ENCODE results near the gene ATF3.
A peak's percentile ranks its signal among the peaks of the same experiment; 100 is the strongest.
"Not testable (repeated sequence)": the region's sequence is repeated elsewhere in the genome, so short reads cannot be mapped to it uniquely, and the experiment has no call there.

Gene ATF3

DNA sequence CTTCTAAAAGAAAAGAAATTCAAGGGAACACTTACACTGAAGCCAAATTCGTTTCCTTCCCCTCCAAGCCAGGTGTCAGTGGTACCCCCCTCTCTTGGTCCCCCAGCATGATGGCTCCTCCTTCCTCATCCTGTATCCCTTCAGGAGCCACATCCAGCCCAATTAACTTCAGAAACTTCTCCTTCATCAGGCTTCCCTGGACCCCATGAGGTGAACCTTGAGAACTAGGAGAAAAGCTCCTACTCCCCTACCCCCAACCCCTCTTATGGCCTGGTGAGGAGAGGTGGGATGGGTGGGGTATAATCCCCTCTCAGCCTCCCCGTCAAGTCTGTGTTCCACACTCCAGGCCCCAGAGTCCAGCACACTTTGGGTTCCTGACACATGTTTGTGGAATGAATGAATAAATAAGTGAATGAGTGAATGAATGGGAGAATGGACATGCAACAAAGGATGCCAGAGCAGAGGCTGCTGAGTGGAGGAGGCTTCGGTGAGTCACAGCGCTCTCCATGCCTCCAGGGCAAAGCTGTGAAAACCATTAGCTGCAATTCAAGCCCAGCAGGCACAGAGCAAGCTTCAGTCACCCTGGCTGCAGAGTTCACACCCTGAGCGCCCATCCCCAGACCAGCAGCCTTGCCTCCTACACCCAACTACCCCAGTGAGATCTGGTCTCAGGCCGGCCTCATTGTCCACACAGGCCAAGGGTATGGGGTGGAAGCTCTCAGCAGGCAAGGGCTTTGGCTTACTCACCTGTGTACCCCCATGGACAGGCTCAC is 47.3 kb downstream of the ATF3 start:
- no peak for DNase-seq

DNA sequence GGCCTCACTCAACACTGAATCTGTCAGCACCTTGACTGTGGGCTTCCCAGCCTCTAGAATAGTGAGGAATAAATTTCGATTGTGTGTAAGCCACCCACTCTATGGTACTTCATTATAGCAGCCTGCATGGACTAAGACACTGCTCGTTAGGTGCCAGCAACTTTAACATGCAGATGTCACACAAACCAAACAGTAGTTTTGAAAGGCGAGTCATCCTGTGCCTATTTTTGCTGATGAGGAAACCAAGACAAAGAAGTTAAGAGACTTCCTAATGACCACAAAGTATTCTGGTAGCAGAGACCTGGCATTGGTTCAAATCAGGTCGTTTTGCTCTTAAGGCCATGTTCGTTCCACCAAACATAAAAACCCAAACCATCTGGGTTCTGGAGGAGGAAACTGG is 48.2 kb downstream of the ATF3 start:
- no peak for DNase-seq

DNA sequence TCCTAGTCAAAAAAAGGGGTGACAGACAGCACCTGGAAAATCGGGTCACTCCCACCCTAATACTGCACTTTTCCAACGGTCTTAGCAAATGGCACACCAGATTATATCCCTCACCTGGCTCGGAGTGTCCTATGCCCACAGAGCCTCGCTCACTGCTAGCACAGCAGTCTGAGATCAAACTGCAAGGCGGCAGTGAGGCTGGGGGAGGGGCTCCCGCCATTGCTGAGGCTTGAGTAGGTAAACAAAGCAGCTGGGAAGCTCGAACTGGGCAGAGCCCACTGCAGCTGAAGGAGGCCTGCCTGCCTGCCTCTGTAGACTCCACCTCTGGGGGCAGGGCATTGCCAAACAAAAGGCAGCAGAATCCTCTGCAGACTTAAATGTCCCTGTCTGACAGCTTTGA is 49.7 kb downstream of the ATF3 start:
- not testable (repeated sequence) for DNase-seq

DNA sequence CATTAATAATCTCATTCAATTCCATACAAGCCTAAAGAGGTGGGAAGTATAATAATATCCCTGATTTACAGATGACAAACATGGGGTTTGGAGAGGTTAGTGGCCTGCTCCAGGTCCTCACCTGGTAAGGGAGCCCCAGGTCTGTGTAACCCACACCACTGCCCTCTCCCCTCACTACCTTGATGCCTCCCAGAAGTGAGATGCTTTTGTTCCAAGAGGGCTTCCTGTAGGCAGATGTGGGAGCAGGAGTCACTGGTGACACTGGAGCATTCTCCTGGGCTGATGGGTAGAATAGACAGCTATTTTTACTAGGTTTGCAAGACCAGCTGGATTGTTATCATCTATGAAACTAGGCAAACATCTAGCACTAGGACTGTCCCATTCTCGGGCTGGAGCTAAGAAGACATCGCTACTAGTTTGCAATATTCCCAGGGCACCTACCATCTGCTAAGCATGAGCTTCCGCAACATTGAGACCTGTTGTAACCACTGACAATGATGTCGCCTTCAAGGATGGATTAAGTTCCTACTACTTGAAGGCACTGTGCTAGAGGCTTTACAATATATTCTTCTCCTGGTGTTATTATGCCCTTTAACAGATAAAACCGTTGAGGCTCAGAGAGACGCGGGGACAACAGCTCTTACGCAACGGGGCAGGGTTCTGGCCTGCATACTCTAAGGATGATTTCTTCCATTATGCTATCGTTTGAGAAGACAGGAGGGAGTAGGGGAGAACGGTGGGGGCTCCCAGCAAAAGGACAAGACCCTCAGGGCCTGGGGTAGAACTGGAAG is 56.0 kb downstream of the ATF3 start:
- no peak for DNase-seq

DNA sequence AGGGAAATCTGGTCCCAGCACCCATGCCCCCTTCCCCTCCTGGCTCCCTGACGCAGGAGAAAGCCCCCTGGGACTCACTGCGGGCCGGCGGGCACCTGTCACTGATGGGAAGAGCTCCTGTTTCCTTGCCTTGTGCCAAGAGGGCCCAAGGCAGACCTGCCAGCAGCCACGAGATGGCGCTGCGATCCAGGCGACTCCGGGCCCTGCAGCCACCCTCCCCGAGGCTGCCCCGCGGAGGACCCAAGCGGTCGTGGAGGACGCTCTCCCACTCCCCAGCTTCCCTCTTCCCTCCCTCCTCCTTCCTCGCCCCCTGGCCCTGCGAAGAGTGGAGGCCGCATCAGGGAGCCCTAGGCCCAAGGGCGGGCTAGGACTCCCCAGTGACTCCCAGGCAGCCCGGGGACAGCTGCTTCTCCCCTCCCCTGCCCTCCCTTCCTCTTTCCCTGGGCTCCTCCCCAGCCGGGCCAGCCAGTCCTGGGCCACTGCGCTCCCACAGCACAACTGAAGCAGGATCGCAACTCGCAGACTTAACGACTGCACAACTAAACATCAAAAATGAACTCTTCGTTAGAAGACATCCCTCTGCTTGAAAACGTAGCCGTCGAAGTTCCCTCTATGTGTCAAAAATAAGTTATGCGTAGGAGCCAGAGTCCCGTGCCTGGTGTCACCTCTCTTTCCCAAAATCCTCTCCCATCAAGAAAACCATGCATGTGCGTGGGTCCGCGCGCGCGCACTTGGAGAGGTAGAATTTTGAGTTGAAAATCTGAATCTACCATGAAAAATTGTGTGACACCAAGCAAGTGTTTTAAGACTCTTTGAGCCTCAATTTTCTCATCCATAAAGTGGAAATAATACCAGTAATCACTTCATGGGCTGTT is 56.9 kb downstream of the ATF3 start:
- DNase-seq, result peak; percentile 68

DNA sequence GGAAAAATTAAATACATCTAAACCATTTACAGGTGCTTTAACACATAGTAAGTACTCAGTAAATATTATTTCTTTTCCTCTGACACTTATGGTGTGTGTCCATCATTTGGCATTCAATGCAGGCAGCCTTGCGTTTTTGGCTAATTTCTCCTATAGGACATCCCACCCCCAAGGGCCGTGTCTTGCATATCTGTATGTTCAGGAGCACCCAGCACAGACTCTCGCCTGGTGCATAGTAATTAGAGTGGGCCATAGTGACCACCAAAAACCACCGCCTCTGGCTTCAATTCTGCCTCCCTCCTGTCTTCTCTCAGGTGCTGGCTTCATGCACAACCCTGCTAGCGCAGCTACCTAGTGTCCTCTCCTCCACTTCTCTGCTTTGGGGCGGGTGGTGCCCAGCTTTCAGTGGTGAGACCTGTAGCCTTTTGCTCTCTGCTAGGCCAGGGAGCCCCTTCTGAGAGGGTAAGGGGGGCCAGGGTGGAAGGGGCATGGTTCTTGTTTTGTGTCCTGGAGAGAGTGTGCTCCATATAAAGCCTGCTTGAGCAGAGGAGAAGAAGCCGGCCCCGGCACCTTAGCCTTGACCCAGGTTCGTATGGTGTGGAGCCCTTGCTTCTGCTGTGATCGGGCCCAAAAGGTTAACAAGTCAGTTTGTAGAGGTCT is 57.7 kb downstream of the ATF3 start:
- no peak for DNase-seq

DNA sequence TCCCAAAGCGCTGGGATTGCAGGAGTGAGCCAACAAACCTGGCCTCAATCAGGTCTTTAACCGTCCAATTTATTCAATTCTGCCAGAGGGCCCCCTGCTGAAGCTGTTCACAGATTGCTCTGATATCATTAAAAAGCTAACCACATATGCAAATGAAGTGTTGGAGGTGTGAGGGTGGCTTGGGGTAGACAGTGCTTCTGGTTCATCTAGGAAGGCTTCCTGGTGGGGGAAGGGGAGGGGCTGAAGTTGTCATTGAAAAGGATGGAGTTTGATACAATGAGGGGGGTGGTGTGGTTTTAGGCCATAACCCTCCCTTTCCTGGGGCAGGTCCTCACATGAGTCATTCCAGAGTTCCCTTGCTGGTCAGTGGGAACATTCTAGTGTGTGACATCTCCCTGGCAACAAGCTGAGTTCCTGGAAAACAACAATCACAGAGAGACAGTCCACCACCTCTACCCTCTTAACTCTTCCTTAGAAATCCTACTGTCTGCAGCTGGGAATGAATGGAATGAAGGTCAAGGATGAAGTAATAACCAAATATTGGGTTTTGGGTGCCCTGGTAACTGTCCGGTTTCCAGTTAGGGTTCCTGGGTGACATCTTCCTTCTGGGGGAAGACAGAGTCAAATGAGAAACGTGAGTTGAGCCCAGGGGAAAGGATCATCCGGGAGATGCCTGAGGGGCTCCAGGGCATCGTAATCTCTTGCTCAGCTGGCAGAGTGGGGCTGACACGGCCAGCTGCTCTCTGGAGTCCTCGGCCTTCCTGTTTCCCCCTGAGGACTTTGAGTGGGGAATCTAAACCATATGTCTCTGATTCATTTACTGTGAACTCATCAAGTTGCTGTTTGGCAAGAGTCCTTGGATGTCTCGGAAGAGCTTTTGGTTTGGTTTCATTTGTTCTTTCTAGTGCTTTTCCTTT is 58.9 kb downstream of the ATF3 start:
- DNase-seq, result no peak

DNA sequence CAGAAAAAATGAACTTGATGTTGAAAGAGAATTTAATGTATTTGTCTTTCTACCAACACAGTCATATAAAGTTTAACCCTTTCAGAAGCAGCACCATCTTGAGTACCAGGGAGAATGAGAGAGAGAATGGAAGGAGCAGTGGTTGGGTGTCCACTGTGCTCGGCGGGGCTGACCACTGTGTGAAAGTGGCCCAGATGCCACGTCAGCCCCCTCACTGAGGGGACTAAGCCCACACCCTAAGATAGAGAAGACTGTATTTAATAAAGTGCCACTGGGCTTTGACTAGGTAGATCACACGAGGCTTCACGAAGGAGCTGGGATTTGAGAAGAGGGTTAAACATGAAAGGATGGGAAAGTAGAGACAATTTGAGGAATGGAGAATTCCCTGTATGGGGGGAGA is 59.9 kb downstream of the ATF3 start:
- no peak for DNase-seq

DNA sequence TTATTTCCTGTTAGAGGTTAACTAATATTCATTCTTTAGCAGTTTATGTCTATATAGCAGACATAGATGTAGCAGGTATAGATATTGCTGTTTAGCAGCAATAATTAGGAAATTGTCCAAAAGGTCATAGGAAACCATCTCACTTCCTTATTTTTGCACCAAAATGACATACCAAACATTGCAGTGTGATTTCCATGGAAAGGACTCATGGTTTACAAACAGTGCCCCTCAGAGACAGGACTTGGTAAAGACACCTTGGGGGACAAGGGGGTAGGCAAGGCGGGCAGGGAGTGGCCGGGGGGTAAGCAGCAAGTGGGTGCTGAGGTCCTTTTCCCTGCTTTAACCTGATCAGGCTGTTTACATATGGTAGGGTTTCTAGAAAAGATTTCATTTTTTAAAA is 60.5 kb downstream of the ATF3 start:
- no peak for DNase-seq

DNA sequence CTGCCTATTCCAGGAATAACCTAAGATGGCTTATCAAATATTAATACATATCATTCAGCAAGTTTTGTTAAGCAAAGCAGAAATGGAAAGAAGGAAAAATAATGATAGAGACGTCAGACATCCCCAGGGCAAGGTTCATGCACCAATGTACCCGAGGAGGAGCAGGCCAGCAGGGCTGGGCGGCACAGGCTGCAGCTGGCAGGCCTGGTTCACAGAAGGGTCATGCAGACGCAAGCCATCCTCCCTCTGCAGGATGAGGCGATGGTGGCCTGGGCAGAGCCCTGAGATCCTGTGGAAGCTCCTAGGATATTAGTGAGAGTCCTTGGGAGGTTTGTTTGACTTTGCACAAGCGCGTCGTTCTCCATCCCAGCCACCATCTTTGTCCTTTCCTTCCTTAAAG is 61.0 kb downstream of the ATF3 start:
- no peak for DNase-seq

DNA sequence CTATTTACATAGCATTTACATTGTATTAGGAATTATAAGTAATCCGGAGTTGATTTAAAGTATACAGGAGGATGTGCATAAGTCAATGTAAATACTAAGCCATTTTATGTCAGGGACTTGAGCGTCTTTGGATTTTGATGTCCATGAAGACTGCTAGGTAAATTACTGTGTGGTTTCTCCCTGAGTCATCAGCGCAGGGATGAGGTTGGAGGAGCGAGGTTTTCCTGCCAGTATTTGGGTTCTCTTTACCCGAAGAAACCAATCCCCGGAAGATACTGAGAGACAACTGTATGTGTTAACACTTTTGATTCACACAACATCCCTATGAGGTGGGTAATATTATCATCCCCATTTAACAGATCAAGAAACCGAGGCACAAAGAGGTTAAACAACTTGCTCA is 61.7 kb downstream of the ATF3 start:
- DNase-seq, result no peak
